K562 (cell line): ENCODE measurements around the gene TENM3.

Experiments used
- CTCF ChIP-seq, 3 experiments: IDR thresholded peaks in 2 of 3; conservative IDR thresholded peaks in 1 of 3; 2 replicates each; pipeline ENCODE4 v1.5.1; 2011 to 2012; ENCODE audit warnings: low read length in 3 of 3, mild to moderate bottlenecking in 3 of 3, control low read depth in 2 of 3, improper control_type of control experiment in 1 of 3, inconsistent platforms in 1 of 3, low read depth in 1 of 3, mixed read lengths in 1 of 3, moderate library complexity in 1 of 3; ENCODE audit not compliant: insufficient read depth in 2 of 3
- DIDO1 ChIP-seq: fragments of 450-650 bp; IDR thresholded peaks from 2 replicates; pipeline ENCODE4 v1.6.1; 2016; ENCODE audit warnings: low read depth, missing biosample characterization, missing genetic modification characterization
- MNT ChIP-seq, 2 experiments: fragments of 450-650 bp; conservative IDR thresholded peaks; 2 replicates each; pipeline ENCODE4 v1.6.1; 2017; ENCODE audit warnings: mild to moderate bottlenecking in 2 of 2, moderate library complexity in 2 of 2
- ZNF175 ChIP-seq: fragments of 200-800 bp; sonication (Bioruptor generic); IDR thresholded peaks from 2 replicates; pipeline ENCODE4 v1.6.1; 2016; ENCODE audit warnings: low read depth, mild to moderate bottlenecking, missing genetic modification characterization, missing compliant biosample characterization

DNA sequence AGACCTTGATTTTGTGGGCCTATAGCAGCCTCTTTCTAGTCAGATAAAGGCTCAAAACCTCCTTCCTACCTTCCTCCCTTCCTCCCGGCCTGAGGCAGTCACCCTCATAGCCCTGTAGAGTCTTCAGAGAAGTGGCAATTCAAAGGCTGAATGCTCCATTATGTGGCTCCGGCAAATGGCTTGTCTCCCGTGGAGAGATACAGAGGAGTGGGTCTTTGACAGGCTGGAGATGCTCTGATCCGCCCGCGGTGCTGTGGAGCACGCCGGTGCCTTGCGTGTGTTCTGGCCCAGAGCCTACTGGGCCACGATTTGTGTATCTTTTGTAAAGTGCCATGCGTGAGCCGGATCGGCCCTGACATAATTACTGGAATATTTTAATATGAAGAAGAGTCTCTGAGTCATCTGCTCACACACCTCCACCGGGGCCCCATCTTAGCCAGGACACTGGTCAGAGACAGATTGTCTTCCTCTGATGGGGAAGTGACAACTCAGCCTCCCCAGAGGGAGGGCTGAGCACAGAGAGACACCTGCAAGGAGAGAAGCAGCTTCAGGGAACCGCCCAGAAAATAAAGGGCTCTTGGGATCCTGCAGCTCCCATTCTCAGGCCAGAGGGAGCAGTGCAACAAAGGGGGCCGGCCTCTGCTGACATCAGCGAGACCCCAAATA is 585.3 kb downstream of the TENM3 start:
- TF ChIP-seq ZNF175 (no peak), MNT (conservative IDR thresholded peaks at IDR 0.05) (no peak), CTCF (IDR thresholded peaks at IDR 0.05 in 2 of 3, conservative IDR thresholded peaks at IDR 0.05 in 1 of 3; ENCODE audit: insufficient read depth in 2 of 3, low read depth in 1 of 3, low read length in 3 of 3) (no peak), DIDO1 (no peak)
